Mesendoderm (in vitro differentiated cells): ENCODE results near the gene RNF6.

Experiments used
- DNase-seq: peaks from one replicate; pipeline ENCODE4 v3.0.0; 2013
- H2AK5ac ChIP-seq: 2 replicates; pipeline ENCODE4 v1.6.1; 2013; ENCODE audit warnings: low read length, inconsistent platforms
- H2BK120ac ChIP-seq: 2 replicates; pipeline ENCODE4 v1.6.1; 2013; ENCODE audit warnings: low read depth, mild to moderate bottlenecking, low read length, moderate library complexity, mixed read lengths
- H2BK15ac ChIP-seq: replicated peaks from 2 replicates; pipeline ENCODE4 v1.6.1; 2013; ENCODE audit warnings: low read depth, mild to moderate bottlenecking, moderate library complexity
- H2BK5ac ChIP-seq: 2 replicates; pipeline ENCODE4 v1.6.1; 2013; ENCODE audit warnings: low read length, inconsistent platforms
- H3K18ac ChIP-seq: 2 replicates; pipeline ENCODE4 v1.6.1; 2013; ENCODE audit warnings: mild to moderate bottlenecking, low read length, mixed read lengths
- H3K23ac ChIP-seq: one replicate; pipeline ENCODE4 v1.6.1; 2013; ENCODE audit warnings: low read length
- H3K27ac ChIP-seq: 2 replicates; pipeline ENCODE4 v1.5.1; 2013; ENCODE audit warnings: low read depth, mild to moderate bottlenecking, inconsistent platforms, low read length, moderate library complexity
- H3K27me3 ChIP-seq: 2 replicates; pipeline ENCODE4 v1.6.1; 2013; ENCODE audit warnings: low read length, control low read depth, mild to moderate bottlenecking, inconsistent platforms; ENCODE audit not compliant: insufficient read depth, poor library complexity
- H3K36me3 ChIP-seq: 2 replicates; pipeline ENCODE4 v1.6.1; 2013; ENCODE audit warnings: low read length, inconsistent platforms; ENCODE audit not compliant: control insufficient read depth, insufficient read depth
- H3K4ac ChIP-seq: one replicate; pipeline ENCODE4 v1.6.1; 2013; ENCODE audit warnings: low read depth, mild to moderate bottlenecking, low read length, moderate library complexity
- H3K4me1 ChIP-seq: 2 replicates; pipeline ENCODE4 v1.6.1; 2013; ENCODE audit warnings: low read depth, low read length, inconsistent platforms; ENCODE audit not compliant: control insufficient read depth
- H3K4me2 ChIP-seq: 2 replicates; pipeline ENCODE4 v1.6.1; 2013; ENCODE audit warnings: low read length
- H3K4me3 ChIP-seq: 2 replicates; pipeline ENCODE4 v1.5.1; 2013; ENCODE audit warnings: mild to moderate bottlenecking, low read length
- H3K56ac ChIP-seq: one replicate; pipeline ENCODE4 v1.6.1; 2013; ENCODE audit warnings: low read length
- H3K79me1 ChIP-seq: 2 replicates; pipeline ENCODE4 v1.6.1; 2013; ENCODE audit warnings: low read length, inconsistent platforms
- H3K79me2 ChIP-seq: 2 replicates; pipeline ENCODE4 v1.6.1; 2013; ENCODE audit warnings: mild to moderate bottlenecking, low read length; ENCODE audit not compliant: control insufficient read depth, insufficient read depth
- H3K9ac ChIP-seq: 2 replicates; pipeline ENCODE4 v1.6.1; 2013; ENCODE audit warnings: low read length, inconsistent platforms
- H4K5ac ChIP-seq: one replicate; pipeline ENCODE4 v1.6.1; 2013; ENCODE audit warnings: low read length
- H4K8ac ChIP-seq: one replicate; pipeline ENCODE4 v1.6.1; 2013; ENCODE audit warnings: low read depth, mild to moderate bottlenecking, control low read depth, low read length, moderate library complexity
- WGBS: extraction: QIAGEN DNeasy Blood & Tissue Kit; methylation state at CpG from one replicate; pipeline ENCODE4 v1.1.7; 2013; ENCODE audit warnings: low lambda C conversion rate, missing lambda C conversion rate; ENCODE audit not compliant: insufficient coverage; ENCODE audit errors: extremely low coverage; 5-methylcytosine and 5-hydroxymethylcytosine counted together

Gene RNF6

DNA sequence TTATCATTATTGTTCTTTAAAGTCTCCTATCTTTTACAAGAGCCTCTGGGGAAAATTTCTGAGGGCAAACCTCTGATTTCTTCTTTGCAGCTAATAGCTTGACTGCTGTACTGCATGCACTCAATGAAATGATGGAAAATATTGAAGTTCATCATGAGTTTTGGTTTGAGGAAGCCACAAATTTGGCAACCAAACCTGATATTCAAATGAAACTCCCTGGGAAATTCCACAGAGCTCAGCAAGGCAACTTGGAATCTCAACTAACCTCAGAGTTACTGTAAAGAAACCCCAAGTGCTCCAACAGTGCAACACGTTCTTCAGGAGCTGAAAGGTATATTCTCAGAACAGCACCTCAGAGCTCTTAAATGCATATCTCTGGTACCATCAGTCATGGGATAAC, 14.2 kb upstream of the RNF6 start:
- Histone ChIP-seq H3K4me1 (no peaks in the 10 kb centered on the region), H3K27ac (no peak overlapping the region), H3K23ac (no peak overlapping the region), H2BK15ac (no peak overlapping the region), H3K4me3 (no peak overlapping the region), H2BK5ac (no peak overlapping the region), H2BK120ac (no peak overlapping the region), H3K18ac (no peak overlapping the region), H3K4me2 (no peak overlapping the region), H3K79me1 (no peaks in the 10 kb centered on the region), H3K56ac (no peak overlapping the region), H3K4ac (no peak overlapping the region), H4K5ac (no peak overlapping the region), H3K79me2 (no peaks in the 10 kb centered on the region), H3K9ac (no peak overlapping the region), H3K36me3 (no peaks in the 10 kb centered on the region), H4K8ac (no peak overlapping the region), H3K27me3 (no peaks in the 10 kb centered on the region), H2AK5ac (no peak overlapping the region)
- no CpG with 5 or more reads among the region's 1 CpG for WGBS
- no peak for DNase-seq

DNA sequence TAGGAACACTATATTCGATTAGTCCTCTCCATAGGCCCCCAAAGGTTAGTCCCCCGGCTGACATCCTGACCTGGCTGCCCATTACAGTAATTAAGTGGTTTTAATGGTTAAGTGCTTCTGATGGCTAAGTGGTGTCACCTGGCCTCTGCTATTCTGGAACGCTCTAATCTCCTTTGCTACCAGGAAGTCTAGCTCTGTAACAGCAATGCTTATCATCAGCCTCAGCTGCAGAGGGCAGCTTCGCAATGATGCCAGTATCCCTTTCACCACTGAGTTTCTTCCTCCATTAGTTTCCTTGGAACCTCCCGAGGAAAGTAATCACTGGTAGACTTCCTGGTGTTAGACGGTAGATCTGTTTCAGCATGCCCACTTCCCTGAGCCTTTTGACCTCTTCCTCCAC, 8.6 kb upstream of the RNF6 start:
- Histone ChIP-seq H2AK5ac (no peak overlapping the region), H3K18ac (no peak overlapping the region), H2BK5ac (no peak overlapping the region), H4K5ac (no peak overlapping the region), H3K4me2 (no peak overlapping the region), H3K27me3 (no peaks in the 10 kb centered on the region), H3K56ac (no peak overlapping the region), H3K4me3 (no peak overlapping the region), H3K36me3 (no peaks in the 10 kb centered on the region), H2BK120ac (no peak overlapping the region), H3K79me2 (no peaks in the 10 kb centered on the region), H2BK15ac (no peak overlapping the region), H3K4me1 (no peaks in the 10 kb centered on the region), H3K4ac (no peak overlapping the region), H3K79me1 (no peaks in the 10 kb centered on the region), H4K8ac (no peak overlapping the region), H3K27ac (no peak overlapping the region), H3K23ac (no peak overlapping the region), H3K9ac (no peak overlapping the region)
- no peak for DNase-seq
- no CpG with 5 or more reads among the region's 6 CpGs for WGBS

DNA sequence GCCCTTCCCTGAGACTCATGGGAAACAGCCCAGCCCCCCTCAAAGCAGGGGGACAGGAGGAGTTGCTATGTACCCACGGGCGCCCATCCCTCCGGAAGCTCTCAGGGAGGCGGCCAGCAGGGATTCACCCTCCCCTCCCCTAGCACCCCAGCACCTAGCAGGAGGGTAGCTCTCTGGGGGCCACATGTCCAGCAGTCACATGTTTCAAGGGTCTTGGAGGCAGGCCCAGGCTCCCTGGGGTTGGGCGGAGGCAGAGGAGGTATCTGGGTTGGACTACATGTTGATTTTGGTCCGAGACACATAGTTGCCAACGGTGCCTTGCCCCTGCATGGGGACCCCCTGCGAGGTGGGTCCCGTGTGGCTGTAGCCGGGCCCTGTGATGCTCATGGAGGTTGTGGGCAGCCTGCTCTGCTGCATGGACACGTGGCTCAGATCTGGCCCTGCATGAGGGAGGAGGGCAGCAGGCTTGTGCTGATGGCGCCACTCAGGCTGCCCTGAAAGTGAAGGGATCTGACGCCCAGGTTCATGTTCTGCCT, 7.0 kb upstream of the RNF6 start:
- Histone ChIP-seq H3K9ac (no peak overlapping the region), H3K79me1 (no peaks in the 10 kb centered on the region), H2BK5ac (no peak overlapping the region), H2AK5ac (no peak overlapping the region), H3K27ac (no peak overlapping the region), H3K4me3 (no peak overlapping the region), H3K18ac (no peak overlapping the region), H2BK15ac (no peak overlapping the region), H3K56ac (no peak overlapping the region), H3K4me2 (no peak overlapping the region), H3K4ac (no peak overlapping the region), H3K36me3 (no peaks in the 10 kb centered on the region), H3K79me2 (no peaks in the 10 kb centered on the region), H3K4me1 (no peaks in the 10 kb centered on the region), H4K8ac (no peak overlapping the region), H4K5ac (no peak overlapping the region), H2BK120ac (no peak overlapping the region), H3K23ac (no peak overlapping the region), H3K27me3 (no peaks in the 10 kb centered on the region)
- no peak for DNase-seq
- WGBS: no CpG with 5 or more reads among the region's 13 CpGs

DNA sequence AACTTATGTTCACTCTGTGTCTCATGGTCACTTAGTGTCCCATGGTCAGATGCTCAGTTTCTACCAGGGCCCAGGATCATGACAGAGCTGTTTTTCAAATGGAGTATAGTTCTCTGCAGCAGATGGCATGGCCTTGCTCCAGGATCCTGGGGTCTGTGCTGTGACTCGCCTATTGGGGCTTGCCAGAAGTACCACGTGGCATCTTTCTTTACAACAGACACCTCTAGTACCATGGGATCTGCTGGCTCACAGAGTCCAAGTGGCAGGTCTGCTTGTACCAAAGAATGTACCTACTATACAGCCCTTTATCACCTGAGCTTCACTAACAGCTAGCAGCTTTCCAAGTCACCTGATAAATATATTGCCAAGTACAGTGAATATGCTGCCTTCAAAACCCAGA, 6.0 kb upstream of the RNF6 start:
- Histone ChIP-seq H3K23ac (no peak overlapping the region), H3K79me1 (no peaks in the 10 kb centered on the region), H2AK5ac (no peak overlapping the region), H3K79me2 (no peaks in the 10 kb centered on the region), H3K27me3 (no peaks in the 10 kb centered on the region), H3K4me3 (no peak overlapping the region), H3K4ac (no peak overlapping the region), H4K5ac (no peak overlapping the region), H3K4me2 (no peak overlapping the region), H3K9ac (no peak overlapping the region), H2BK15ac (no peak overlapping the region), H3K4me1 (no peaks in the 10 kb centered on the region), H2BK120ac (no peak overlapping the region), H3K27ac (no peak overlapping the region), H3K56ac (no peak overlapping the region), H2BK5ac (no peak overlapping the region), H4K8ac (no peak overlapping the region), H3K18ac (no peak overlapping the region), H3K36me3 (no peaks in the 10 kb centered on the region)
- no peak for DNase-seq
- WGBS: no CpG with 5 or more reads among the region's 2 CpGs

DNA sequence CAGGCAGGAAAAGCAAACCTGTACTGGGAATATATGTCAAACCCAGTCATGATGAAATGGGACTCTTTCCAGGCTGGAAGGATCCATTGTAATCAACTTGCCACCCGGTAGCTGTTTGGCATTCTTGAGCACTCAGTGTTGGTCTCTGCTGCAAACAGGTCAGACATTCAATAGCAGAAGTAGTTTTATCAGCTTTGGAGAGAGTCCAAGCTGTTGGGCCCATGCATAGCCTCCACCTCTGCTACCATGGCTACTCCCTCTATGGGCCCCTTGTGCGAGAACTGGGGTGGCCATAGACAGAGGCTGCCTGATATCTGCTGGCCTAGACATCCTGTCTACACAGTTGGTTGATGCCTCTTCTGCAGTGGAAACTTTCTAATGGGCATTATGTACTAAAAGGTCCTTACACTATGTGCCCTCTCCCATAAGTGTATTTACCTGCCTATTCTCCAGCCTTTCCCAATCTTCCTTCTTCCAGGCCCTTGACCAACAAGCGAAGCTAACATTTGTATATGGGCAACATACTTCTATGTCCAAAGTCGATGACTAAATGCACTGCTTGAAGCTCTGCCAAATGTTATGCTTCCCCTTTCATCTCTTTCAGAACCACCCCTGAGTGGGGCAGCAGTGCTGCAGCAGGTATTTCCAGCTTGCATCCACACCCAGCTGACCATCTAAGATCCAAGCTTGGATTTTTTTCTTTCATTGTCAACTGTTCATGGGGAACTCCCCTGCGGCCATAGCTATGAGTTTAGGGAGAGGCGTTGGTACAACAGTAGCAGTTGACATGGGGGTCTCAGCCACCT, 5.3 kb upstream of the RNF6 start:
- H3K27me3 ChIP-seq: no peaks in the 10 kb centered on the region
- H2BK120ac ChIP-seq: no peak overlapping the region
- no peak overlapping the region for H3K56ac ChIP-seq
- no peak overlapping the region for H3K4me3 ChIP-seq
- H3K23ac ChIP-seq: no peak overlapping the region
- H2AK5ac ChIP-seq: no peak overlapping the region
- no peaks in the 10 kb centered on the region for H3K79me2 ChIP-seq
- no peak overlapping the region for H2BK5ac ChIP-seq
- no peaks in the 10 kb centered on the region for H3K36me3 ChIP-seq
- H3K9ac ChIP-seq: no peak overlapping the region
- H4K5ac ChIP-seq: no peak overlapping the region
- no CpG with 5 or more reads among the region's 6 CpGs for WGBS
- DNase-seq: no peak
- no peak overlapping the region for H3K18ac ChIP-seq
- no peak overlapping the region for H4K8ac ChIP-seq
- no peak overlapping the region for H2BK15ac ChIP-seq
- no peak overlapping the region for H3K27ac ChIP-seq
- no peaks in the 10 kb centered on the region for H3K79me1 ChIP-seq
- H3K4me1 ChIP-seq: no peaks in the 10 kb centered on the region
- no peak overlapping the region for H3K4me2 ChIP-seq
- no peak overlapping the region for H3K4ac ChIP-seq
